H1 (cell line): ENCODE data around the gene SCGB1A1.

ENCODE experiments used
- CEBPB ChIP-seq: IDR thresholded peaks from 2 replicates; pipeline ENCODE4 v1.6.1; 2012; ENCODE audit warnings: low read depth, low read length
- CHD2 ChIP-seq: IDR thresholded peaks from 2 replicates; pipeline ENCODE4 v1.6.1; 2012; ENCODE audit warnings: low read length, improper control_type of control experiment
- CTCF ChIP-seq, 3 experiments: IDR thresholded peaks; 1 replicate in 2 of 3; 2 replicates in 1 of 3; pipeline versions ENCODE4 v1.5.1 to v1.6.1; 2011; ENCODE audit warnings: low read length in 3 of 3, mild to moderate bottlenecking in 3 of 3, inconsistent platforms in 2 of 3, low read depth in 1 of 3, moderate library complexity in 1 of 3; ENCODE audit not compliant: insufficient read depth in 1 of 3; ENCODE audit errors: control extremely low read depth in 1 of 3
- EP300 ChIP-seq, 2 experiments: IDR thresholded peaks; 1 replicate in 1 of 2; 2 replicates in 1 of 2; pipeline ENCODE4 v1.6.1; 2011 to 2012; ENCODE audit warnings: low read depth in 2 of 2, low read length in 2 of 2, mild to moderate bottlenecking in 2 of 2, borderline replicate concordance in 1 of 2, inconsistent platforms in 1 of 2, moderate library complexity in 1 of 2
- EZH2 ChIP-seq: fragments of 200-600 bp; sonication (generic); IDR thresholded peaks from 2 replicates; pipeline ENCODE4 v1.7.1; 2012; ENCODE audit warnings: low read depth, mild to moderate bottlenecking, moderate library complexity, low read length, inconsistent platforms; ENCODE audit not compliant: severe bottlenecking
- HDAC6 ChIP-seq: IDR thresholded peaks from one replicate; pipeline ENCODE4 v1.7.1; 2012; ENCODE audit warnings: low read depth, mild to moderate bottlenecking, inconsistent platforms, low read length, moderate library complexity
- NRF1 ChIP-seq: IDR thresholded peaks from 2 replicates; pipeline ENCODE4 v1.6.1; 2011; ENCODE audit warnings: mild to moderate bottlenecking, low read depth, low read length, improper control_type of control experiment
- PHF8 ChIP-seq: fragments of 200-600 bp; sonication (generic); conservative IDR thresholded peaks from 2 replicates; pipeline ENCODE4 v1.7.1; 2012; ENCODE audit warnings: low read depth, mild to moderate bottlenecking, inconsistent platforms, low read length, moderate library complexity
- POLR2A ChIP-seq, 2 experiments: IDR thresholded peaks; 1 replicate in 1 of 2; 2 replicates in 1 of 2; pipeline ENCODE4 v1.6.1; 2011; ENCODE audit warnings: low read depth in 2 of 2, low read length in 2 of 2, mild to moderate bottlenecking in 2 of 2; ENCODE audit errors: control extremely low read depth in 1 of 2
- SIX5 ChIP-seq: IDR thresholded peaks from 2 replicates; pipeline ENCODE4 v1.6.1; 2011; ENCODE audit warnings: mild to moderate bottlenecking, low read depth, low read length
- TAF1 ChIP-seq: IDR thresholded peaks from 2 replicates; pipeline ENCODE4 v1.6.1; 2011; ENCODE audit warnings: mild to moderate bottlenecking, low read depth, low read length
- TEAD4 ChIP-seq: IDR thresholded peaks from 2 replicates; pipeline ENCODE4 v1.6.1; 2012; ENCODE audit warnings: low read depth, low read length, inconsistent platforms, mixed read lengths

GRCh38 chr11:62399878-62400266, 19.0 kb upstream of the SCGB1A1 start:
- TF ChIP-seq TEAD4 (no peak), CTCF (IDR thresholded peaks at IDR 0.05; ENCODE audit: control extremely low read depth in 1 of 3, insufficient read depth in 1 of 3, low read depth in 1 of 3, low read length in 3 of 3) (no peak), NRF1 (no peak), CHD2 (no peak), SIX5 (no peak), EZH2 (no peak), CEBPB (no peak), POLR2A (IDR thresholded peaks at IDR 0.05; ENCODE audit: control extremely low read depth in 1 of 2, low read depth in 2 of 2, low read length in 2 of 2) (no peak), EP300 (IDR thresholded peaks at IDR 0.05; ENCODE audit: borderline replicate concordance in 1 of 2, low read depth in 2 of 2, low read length in 2 of 2) (no peak), TAF1 (no peak), HDAC6 (no peak), PHF8 (no peak)
